ENCODE results near the gene CDH5.

DNA sequence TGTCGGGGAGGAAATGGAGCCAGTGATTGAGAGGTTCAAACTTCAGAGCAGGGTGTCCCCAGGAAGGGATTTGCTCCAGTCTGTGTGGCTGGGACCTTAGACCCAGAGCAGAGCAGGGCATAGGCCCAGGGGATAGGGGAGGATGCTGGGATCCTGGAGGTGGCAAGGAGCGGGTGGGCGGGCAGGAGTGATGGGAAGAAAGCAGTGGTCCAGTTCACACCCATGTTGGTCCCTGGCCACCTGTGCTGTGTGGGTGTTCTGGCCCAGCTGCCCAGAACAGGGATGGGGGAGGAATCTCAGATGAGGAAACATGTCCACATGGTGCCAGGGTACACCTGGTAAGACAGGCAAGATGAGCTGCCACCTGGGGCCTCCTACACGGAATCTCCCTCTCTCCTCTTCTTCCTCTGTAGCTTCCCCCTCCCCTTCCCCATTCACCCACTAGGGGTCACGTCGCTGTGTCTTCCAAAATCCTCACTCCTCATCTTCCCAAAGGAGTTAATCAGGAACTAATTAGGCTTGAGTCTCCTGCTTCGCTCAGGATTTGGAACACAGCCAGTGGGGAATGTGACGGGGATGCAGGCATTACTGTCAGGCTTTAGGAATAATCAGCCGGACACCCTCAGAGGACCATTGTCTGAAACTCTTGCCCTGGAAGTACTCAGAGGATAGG lies 62.9 kb downstream of the CDH5 start:
- no peak for TF ChIP-seq EZH2 (IDR thresholded peaks at IDR 0.05; ENCODE audit: low read depth)
- TF ChIP-seq, protein P1, sequence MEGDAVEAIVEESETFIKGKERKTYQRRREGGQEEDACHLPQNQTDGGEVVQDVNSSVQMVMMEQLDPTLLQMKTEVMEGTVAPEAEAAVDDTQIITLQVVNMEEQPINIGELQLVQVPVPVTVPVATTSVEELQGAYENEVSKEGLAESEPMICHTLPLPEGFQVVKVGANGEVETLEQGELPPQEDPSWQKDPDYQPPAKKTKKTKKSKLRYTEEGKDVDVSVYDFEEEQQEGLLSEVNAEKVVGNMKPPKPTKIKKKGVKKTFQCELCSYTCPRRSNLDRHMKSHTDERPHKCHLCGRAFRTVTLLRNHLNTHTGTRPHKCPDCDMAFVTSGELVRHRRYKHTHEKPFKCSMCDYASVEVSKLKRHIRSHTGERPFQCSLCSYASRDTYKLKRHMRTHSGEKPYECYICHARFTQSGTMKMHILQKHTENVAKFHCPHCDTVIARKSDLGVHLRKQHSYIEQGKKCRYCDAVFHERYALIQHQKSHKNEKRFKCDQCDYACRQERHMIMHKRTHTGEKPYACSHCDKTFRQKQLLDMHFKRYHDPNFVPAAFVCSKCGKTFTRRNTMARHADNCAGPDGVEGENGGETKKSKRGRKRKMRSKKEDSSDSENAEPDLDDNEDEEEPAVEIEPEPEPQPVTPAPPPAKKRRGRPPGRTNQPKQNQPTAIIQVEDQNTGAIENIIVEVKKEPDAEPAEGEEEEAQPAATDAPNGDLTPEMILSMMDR (conservative IDR thresholded peaks at IDR 0.05): no peak
